ENCODE results near the gene CEP89. TPM values are rescaled to one million over a fixed set of nuclear protein-coding genes. Genes with fewer than 3 reads are reported as not detected.

Gene CEP89
- total and polyA plus RNA-seq, 4 donors, result 8.7 to 18.7 (median 14.0) TPM

- no peak for TF ChIP-seq CTCF (IDR thresholded peaks at IDR 0.05; ENCODE audit: control extremely low read depth, extremely low read depth)
- Histone ChIP-seq H3K4me3 (no peak overlapping the region), H3K9me3 (ENCODE audit: control insufficient read depth in 4 of 4, insufficient read depth in 3 of 4, low read length in 3 of 4) (peaks cover 8 to 18% (median 9%) of the 10 kb centered on the region in 4 donors), H3K27me3 (ENCODE audit: control insufficient read depth in 3 of 3, insufficient read depth in 3 of 3, low read length in 2 of 3) (no peaks in the 10 kb centered on the region), H3K4me1 (ENCODE audit: control insufficient read depth in 5 of 5, insufficient read depth in 5 of 5, low read length in 5 of 5) (no peaks in the 10 kb centered on the region), H3K27ac (ENCODE audit: low read depth in 1 of 2, low read length in 1 of 2) (no peak overlapping the region), H3K36me3 (ENCODE audit: control insufficient read depth in 4 of 4, insufficient read depth in 4 of 4, low read length in 4 of 4) (peaks cover 6 to 31% (median 21%) of the 10 kb centered on the region in 4 donors), H3K9ac (ENCODE audit: insufficient read depth in 1 of 2, low read length in 2 of 2) (no peak overlapping the region)
- no peak for ATAC-seq (ENCODE audit: insufficient read depth, low FRiP score)
- 97 to 99% methylated on average over 8 to 10 of the region's 10 CpGs for WGBS, 2 donors
- no peak for DNase-seq
Measured at GRCh38 chr19:32890841-32891240, 80.9 kb downstream of the CEP89 start.

- ATAC-seq (ENCODE audit: insufficient read depth, low FRiP score) (no peak), DNase-seq (no peak)
- H3K36me3 ChIP-seq (ENCODE audit: control insufficient read depth in 4 of 4, insufficient read depth in 4 of 4, low read length in 4 of 4), result peaks cover 6 to 31% (median 21%) of the 10 kb centered on the region in 4 donors
- peaks cover 8 to 18% (median 9%) of the 10 kb centered on the region in 4 donors for H3K9me3 ChIP-seq (ENCODE audit: control insufficient read depth in 4 of 4, insufficient read depth in 3 of 4, low read length in 3 of 4)
- H3K4me1 ChIP-seq (ENCODE audit: control insufficient read depth in 5 of 5, insufficient read depth in 5 of 5, low read length in 5 of 5), result no peaks in the 10 kb centered on the region
- H3K27me3 ChIP-seq (ENCODE audit: control insufficient read depth in 3 of 3, insufficient read depth in 3 of 3, low read length in 2 of 3), result no peaks in the 10 kb centered on the region
- H3K4me3 ChIP-seq, result no peak overlapping the region
- TF ChIP-seq CTCF (IDR thresholded peaks at IDR 0.05; ENCODE audit: control extremely low read depth, extremely low read depth), result no peak
- 97 to 99% methylated on average over 13 of the region's 13 CpGs for WGBS, 2 donors
- no peak overlapping the region for H3K27ac ChIP-seq (ENCODE audit: low read depth in 1 of 2, low read length in 1 of 2)
- H3K9ac ChIP-seq (ENCODE audit: insufficient read depth in 1 of 2, low read length in 2 of 2), result no peak overlapping the region
Measured at GRCh38 chr19:32890326-32890725, 81.4 kb downstream of the CEP89 start.

GRCh38 chr19:32889137-32889934 lies 82.4 kb downstream of the CEP89 start:
- no peak overlapping the region for H3K4me3 ChIP-seq
- 96% methylated on average over 11 of the region's 11 CpGs for WGBS, 2 donors
- DNase-seq, result no peak
- peaks cover 6 to 31% (median 20%) of the 10 kb centered on the region in 4 donors for H3K36me3 ChIP-seq (ENCODE audit: control insufficient read depth in 4 of 4, insufficient read depth in 4 of 4, low read length in 4 of 4)
- no peak for ATAC-seq (ENCODE audit: insufficient read depth, low FRiP score)
- TF ChIP-seq CTCF (IDR thresholded peaks at IDR 0.05; ENCODE audit: control extremely low read depth, extremely low read depth), result no peak
- H3K27ac ChIP-seq (ENCODE audit: low read depth in 1 of 2, low read length in 1 of 2), result no peak overlapping the region
- peaks cover 8 to 15% (median 9%) of the 10 kb centered on the region in 4 donors for H3K9me3 ChIP-seq (ENCODE audit: control insufficient read depth in 4 of 4, insufficient read depth in 3 of 4, low read length in 3 of 4)
- H3K27me3 ChIP-seq (ENCODE audit: control insufficient read depth in 3 of 3, insufficient read depth in 3 of 3, low read length in 2 of 3), result no peaks in the 10 kb centered on the region
- no peak overlapping the region for H3K9ac ChIP-seq (ENCODE audit: insufficient read depth in 1 of 2, low read length in 2 of 2)
- no peaks in the 10 kb centered on the region for H3K4me1 ChIP-seq (ENCODE audit: control insufficient read depth in 5 of 5, insufficient read depth in 5 of 5, low read length in 5 of 5)

Data from lung (tissue), 12 donors.